HG03442 (cell line): ENCODE measurements around the gene ADGRL3.

Source experiments
- ATAC-seq: cut with Tn5 transposase; IDR thresholded peaks from one replicate; pipeline ENCODE4 v1.9.1; 2021; ENCODE audit warnings: mild to moderate bottlenecking, moderate library complexity; ENCODE audit not compliant: unreplicated experiment

The ADGRL3 gene

GRCh38 chr4:61275241-61275640 is 75.1 kb downstream of the ADGRL3 start:
- ATAC-seq, result no peak

- ATAC-seq, result no peak
Measured at GRCh38 chr4:61276029-61276428, 75.9 kb downstream of the ADGRL3 start.

GRCh38 chr4:61277785-61278760 is 77.9 kb downstream of the ADGRL3 start:
- no peak for ATAC-seq

- ATAC-seq, result no peak
Measured at GRCh38 chr4:61292322-61292721, 92.2 kb downstream of the ADGRL3 start.

GRCh38 chr4:61293707-61294400 is 93.7 kb downstream of the ADGRL3 start:
- ATAC-seq, result no peak

GRCh38 chr4:61294936-61295335 is 94.8 kb downstream of the ADGRL3 start:
- no peak for ATAC-seq

- ATAC-seq, result no peak
Measured at GRCh38 chr4:61296144-61296543, 96.0 kb downstream of the ADGRL3 start.

GRCh38 chr4:61298178-61298740 is 98.1 kb downstream of the ADGRL3 start:
- no peak for ATAC-seq

GRCh38 chr4:61299316-61299715 is 99.2 kb downstream of the ADGRL3 start:
- no peak for ATAC-seq

GRCh38 chr4:61300266-61300844 is 100.2 kb downstream of the ADGRL3 start:
- ATAC-seq, result no peak

GRCh38 chr4:61301271-61301670 is 101.1 kb downstream of the ADGRL3 start:
- ATAC-seq, result no peak

GRCh38 chr4:61308033-61308432 is 107.9 kb downstream of the ADGRL3 start:
- ATAC-seq, result no peak

- ATAC-seq, result no peak
Measured at GRCh38 chr4:61309616-61310015, 109.5 kb downstream of the ADGRL3 start.

- ATAC-seq, result no peak
Measured at GRCh38 chr4:61312526-61312925, 112.4 kb downstream of the ADGRL3 start.

GRCh38 chr4:61318431-61318830 is 118.3 kb downstream of the ADGRL3 start:
- ATAC-seq, result no peak

- no peak for ATAC-seq
Measured at GRCh38 chr4:61319156-61319555, 119.0 kb downstream of the ADGRL3 start.

GRCh38 chr4:61320154-61320553 is 120.0 kb downstream of the ADGRL3 start:
- ATAC-seq, result no peak

GRCh38 chr4:61320631-61321030 is 120.5 kb downstream of the ADGRL3 start:
- ATAC-seq, result no peak

GRCh38 chr4:61332693-61333092 is 132.6 kb downstream of the ADGRL3 start:
- ATAC-seq, result no peak

- no peak for ATAC-seq
Measured at GRCh38 chr4:61333490-61333889, 133.4 kb downstream of the ADGRL3 start.

GRCh38 chr4:61335241-61335763 is 135.2 kb downstream of the ADGRL3 start:
- no peak for ATAC-seq
